Thoracic aorta (tissue), 2 donors: ENCODE measurements around the gene HSBP1L1. TPM values are rescaled to one million over a fixed set of nuclear protein-coding genes. Genes with fewer than 3 reads are reported as not detected.

Experiments
- ATAC-seq: fragments of 150-250 bp; one replicate; pipeline ENCODE4 v1.8.0; 2017; ENCODE audit warnings: low read depth; ENCODE audit not compliant: insufficient number of reproducible peaks, low FRiP score
- DNase-seq: peaks from one replicate; pipeline ENCODE4 v3.0.0-alpha.2; 2020; ENCODE audit warnings: low spot score
- H3K27ac ChIP-seq, 2 donors: fragments of 200-600 bp; sonication (generic); 1 replicate in 1 of 2; 2 replicates in 1 of 2; pipeline ENCODE4 v1.5.1; 2016; ENCODE audit warnings: mild to moderate bottlenecking in 2 of 2, moderate library complexity in 2 of 2
- H3K27me3 ChIP-seq: fragments of 200-600 bp; sonication (generic); replicated peaks from 2 replicates; pipeline ENCODE4 v1.6.0; 2016; ENCODE audit warnings: mild to moderate bottlenecking; ENCODE audit not compliant: insufficient read depth
- H3K36me3 ChIP-seq: fragments of 200-600 bp; sonication (generic); one replicate; pipeline ENCODE4 v1.5.1; 2016
- H3K4me1 ChIP-seq, 2 donors: fragments of 200-600 bp; sonication (generic); 1 replicate in 1 of 2; 2 replicates in 1 of 2; pipeline versions ENCODE4 v1.5.1 to v1.6.0; 2016; ENCODE audit warnings: low read depth in 2 of 2, mild to moderate bottlenecking in 1 of 2; ENCODE audit not compliant: control insufficient read depth in 1 of 2
- H3K4me3 ChIP-seq: fragments of 200-600 bp; sonication (generic); 2 replicates; pipeline ENCODE4 v1.5.1; 2016; ENCODE audit warnings: mild to moderate bottlenecking
- H3K9me3 ChIP-seq: fragments of 200-600 bp; sonication (generic); 2 replicates; pipeline ENCODE4 v1.5.1; 2016
- CTCF ChIP-seq: fragments of 200-600 bp; sonication (generic); IDR thresholded peaks from one replicate; pipeline ENCODE4 v1.5.1; 2019; ENCODE audit warnings: antibody characterized with exemption
- total RNA-seq, 2 donors: library from RNA; depleted of rRNA; stranded (reverse); fragments of >200 nt; gene quantifications; one replicate each; pipeline versions ENCODE4 v1.1.0 to v1.2.3, GENCODE V29; 2016

HSBP1L1 gene
- total RNA-seq, 2 donors from 2014 or later: 8.5 to 11.6 TPM

GRCh38 chr18:79952996-79953559 is 11.4 kb upstream of the HSBP1L1 start:
- Histone ChIP-seq H3K9me3 (no peaks in the 10 kb centered on the region), H3K27me3 (no peaks in the 10 kb centered on the region), H3K27ac (no peak overlapping the region), H3K36me3 (no peaks in the 10 kb centered on the region), H3K4me1 (peaks cover 14 to 30% of the 10 kb centered on the region in 2 donors), H3K4me3 (no peak overlapping the region)
- TF ChIP-seq CTCF: no peak
- DNase-seq: no peak
- ATAC-seq: no peak

GRCh38 chr18:79953971-79954651 is 10.3 kb upstream of the HSBP1L1 start:
- Histone ChIP-seq H3K27ac (no peak overlapping the region), H3K9me3 (no peaks in the 10 kb centered on the region), H3K4me3 (no peak overlapping the region), H3K36me3 (no peaks in the 10 kb centered on the region), H3K27me3 (no peaks in the 10 kb centered on the region), H3K4me1 (peaks cover 9 to 21% of the 10 kb centered on the region in 2 donors)
- ATAC-seq (no peak), DNase-seq (no peak)
- no peak for TF ChIP-seq CTCF

GRCh38 chr18:79954791-79955190 is 9.7 kb upstream of the HSBP1L1 start:
- no peak for DNase-seq
- no peak overlapping the region for H3K27ac ChIP-seq
- H3K36me3 ChIP-seq: no peaks in the 10 kb centered on the region

GRCh38 chr18:79955302-79956075 is 9.0 kb upstream of the HSBP1L1 start:
- Histone ChIP-seq H3K27ac (no peak overlapping the region), H3K36me3 (no peaks in the 10 kb centered on the region), H3K27me3 (no peaks in the 10 kb centered on the region), H3K9me3 (no peaks in the 10 kb centered on the region), H3K4me1 (peaks cover 0 to 8% of the 10 kb centered on the region in 2 donors), H3K4me3 (no peak overlapping the region)
- ATAC-seq: no peak
- no peak for TF ChIP-seq CTCF
- DNase-seq: no peak

More at GRCh38 chr18:79954791-79955190, 9.7 kb upstream of the HSBP1L1 start:
- Histone ChIP-seq H3K4me1 (peaks cover 5 to 14% of the 10 kb centered on the region in 2 donors), H3K27me3 (no peaks in the 10 kb centered on the region), H3K4me3 (no peak overlapping the region), H3K9me3 (no peaks in the 10 kb centered on the region)
- no peak for TF ChIP-seq CTCF
- ATAC-seq: no peak

GRCh38 chr18:79956276-79956675 is 8.2 kb upstream of the HSBP1L1 start:
- no peak for TF ChIP-seq CTCF
- ATAC-seq (no peak), DNase-seq (no peak)
- Histone ChIP-seq H3K27ac (no peak overlapping the region), H3K9me3 (no peaks in the 10 kb centered on the region), H3K4me1 (peaks cover 0 to 6% of the 10 kb centered on the region in 2 donors), H3K27me3 (no peaks in the 10 kb centered on the region), H3K36me3 (no peaks in the 10 kb centered on the region), H3K4me3 (no peak overlapping the region)
